Vagina (tissue), 2 donors: Measurements from ENCODE around the gene ARMH1.

Experiments used
- POLR2A ChIP-seq, 2 donors: fragments of 450-650 bp; IDR thresholded peaks; one replicate each; pipeline ENCODE4 v1.6.1; 2017; ENCODE audit warnings: antibody characterized with exemption in 2 of 2, mild to moderate bottlenecking in 2 of 2, moderate library complexity in 2 of 2
- TF ChIP-seq, protein P1 (sequence below), 3 experiments: fragments of 450-650 bp in 2 of 3; fragments of 200-600 bp in 1 of 3; sonication (generic) in 1 of 3; IDR thresholded peaks; one replicate each; pipeline ENCODE4 v1.5.1; 2017 to 2019; ENCODE audit warnings: antibody characterized with exemption in 3 of 3, mild to moderate bottlenecking in 2 of 3, moderate library complexity in 2 of 3

DNA sequence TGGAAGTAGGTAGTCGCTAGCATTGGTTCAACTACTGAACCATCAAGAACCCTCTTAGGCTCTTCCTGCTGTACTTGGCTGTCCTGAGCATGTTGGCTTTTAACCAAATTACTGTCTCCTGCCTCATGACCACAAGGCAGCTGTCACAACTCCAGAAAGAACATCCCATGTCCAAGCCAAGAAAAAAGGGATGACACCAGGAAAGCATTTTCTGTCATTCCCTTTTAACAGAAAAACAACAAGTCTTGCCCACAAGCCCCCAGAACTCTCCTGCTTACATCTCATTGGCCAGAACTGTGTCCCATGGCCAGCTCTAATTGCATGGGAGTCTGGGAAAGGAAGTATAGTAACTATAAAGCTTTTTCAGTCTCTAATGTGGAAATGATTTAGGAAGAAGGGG is 58.9 kb downstream of the ARMH1 start:
- TF ChIP-seq POLR2A (IDR thresholded peaks at IDR 0.05): no peak
- TF ChIP-seq, protein P1, sequence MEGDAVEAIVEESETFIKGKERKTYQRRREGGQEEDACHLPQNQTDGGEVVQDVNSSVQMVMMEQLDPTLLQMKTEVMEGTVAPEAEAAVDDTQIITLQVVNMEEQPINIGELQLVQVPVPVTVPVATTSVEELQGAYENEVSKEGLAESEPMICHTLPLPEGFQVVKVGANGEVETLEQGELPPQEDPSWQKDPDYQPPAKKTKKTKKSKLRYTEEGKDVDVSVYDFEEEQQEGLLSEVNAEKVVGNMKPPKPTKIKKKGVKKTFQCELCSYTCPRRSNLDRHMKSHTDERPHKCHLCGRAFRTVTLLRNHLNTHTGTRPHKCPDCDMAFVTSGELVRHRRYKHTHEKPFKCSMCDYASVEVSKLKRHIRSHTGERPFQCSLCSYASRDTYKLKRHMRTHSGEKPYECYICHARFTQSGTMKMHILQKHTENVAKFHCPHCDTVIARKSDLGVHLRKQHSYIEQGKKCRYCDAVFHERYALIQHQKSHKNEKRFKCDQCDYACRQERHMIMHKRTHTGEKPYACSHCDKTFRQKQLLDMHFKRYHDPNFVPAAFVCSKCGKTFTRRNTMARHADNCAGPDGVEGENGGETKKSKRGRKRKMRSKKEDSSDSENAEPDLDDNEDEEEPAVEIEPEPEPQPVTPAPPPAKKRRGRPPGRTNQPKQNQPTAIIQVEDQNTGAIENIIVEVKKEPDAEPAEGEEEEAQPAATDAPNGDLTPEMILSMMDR (IDR thresholded peaks at IDR 0.05): no peak
